ENCODE results near the gene CCDC43. TPM values are rescaled to one million over a fixed set of nuclear protein-coding genes. Genes with fewer than 3 reads are reported as not detected.

Gene CCDC43
- total RNA-seq (2021; fragmentation: NEBNext Ultra II Directional; extraction: Animal tissue kit (Norgen Biotek cat#: 25700)), result 33.2 and 38.1 TPM in 2 replicates
- 4.0 and 4.9 TPM in 2 replicates for polyA plus RNA-seq (2011; rRNA removed)
- polyA plus RNA-seq (2011; cell fraction: cytosol; rRNA removed), result 10.3 TPM
- polyA plus RNA-seq (2011; cell fraction: nucleus; rRNA removed), result 3.1 TPM
- 19.3 to 35.8 TPM (median 23.8 TPM) in 4 replicates for polyA plus RNA-seq (2012, experiment 1 of 2)
- polyA plus RNA-seq (2012, experiment 2 of 2), result 5.2 TPM
- 28.4 TPM for polyA plus RNA-seq (2013, experiment 1 of 2)
- 28.6 TPM for polyA plus RNA-seq (2013, experiment 2 of 2)
- 7.2 and 12.3 TPM in 2 replicates for polyA minus RNA-seq (2011; rRNA and poly(A)+ RNA removed)
- 9.2 TPM for polyA minus RNA-seq (2011; cell fraction: cytosol; rRNA and poly(A)+ RNA removed)
- polyA minus RNA-seq (2011; cell fraction: nucleus; rRNA and poly(A)+ RNA removed), result 13.2 TPM
- long read RNA-seq, experiment 1, transcript CCDC43-201 (5 exons, 2,082 nt), result major isoform, 9 of 34 reads
- long read RNA-seq, experiment 1, partial matches to known transcripts, result 9 of 34 reads
- long read RNA-seq, experiment 1, other reads (novel, unspliced or antisense), result 16 of 34 reads
- long read RNA-seq, experiment 2, transcript CCDC43-201 (5 exons, 2,082 nt), result major isoform, 11 of 13 reads
- long read RNA-seq, experiment 2, partial matches to known transcripts, result 0 of 13 reads
- long read RNA-seq, experiment 2, other reads (novel, unspliced or antisense), result 2 of 13 reads

DNA sequence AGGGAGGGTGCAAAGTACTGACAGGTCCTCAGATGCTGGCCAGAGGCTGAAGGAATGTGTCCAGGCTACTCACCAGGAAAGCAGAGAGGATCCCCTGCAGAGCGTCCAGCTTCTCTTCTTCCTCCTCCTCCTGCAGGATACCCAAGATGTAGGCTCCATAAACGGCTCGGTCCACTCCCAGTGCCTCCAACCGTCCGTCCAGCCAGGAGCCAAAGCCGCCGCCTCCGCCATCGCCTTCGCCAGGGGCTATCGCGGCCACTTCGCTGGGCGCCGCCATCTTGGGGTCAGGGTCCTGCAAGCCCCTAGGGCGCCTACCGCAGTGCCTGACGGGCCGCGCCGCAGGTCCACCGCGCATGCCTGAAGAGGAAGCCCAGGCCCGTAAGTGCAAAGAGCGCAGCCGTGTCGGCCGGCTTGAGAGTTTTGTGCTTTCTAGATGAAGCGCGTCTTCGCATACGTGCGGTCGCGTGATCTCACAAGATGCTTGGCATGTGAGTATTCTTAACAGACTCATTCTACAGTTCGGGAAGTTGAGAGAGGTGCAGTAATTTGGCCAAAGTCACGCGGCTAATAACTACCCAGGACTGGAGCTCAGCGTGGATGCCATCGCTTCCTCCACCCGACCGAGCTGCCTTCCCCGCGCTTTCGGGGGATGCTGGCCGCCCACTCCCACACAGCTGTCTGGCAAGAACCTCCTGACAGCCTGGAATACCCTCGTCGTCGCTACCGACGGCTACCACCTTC is at the start of gene CCDC43:
Gene CCDC43 (minus strand): TSS at position 300 of the 741 bp plus-strand sequence. CDS start 23 bp downstream, at position 277.
- peaks cover 8% of the 10 kb centered on the region for H3K23me2 ChIP-seq (ENCODE audit: low read depth, low read length)
- no peaks in the 10 kb centered on the region for H3K9me3 ChIP-seq (ENCODE audit: insufficient read depth in 2 of 2, low read depth in 1 of 2, low read length in 1 of 2)
- no peak within 1 kb of the TSS for H3K23ac ChIP-seq (ENCODE audit: insufficient read length)
- H3K27me3 ChIP-seq (replicated peaks in 1 of 4; ENCODE audit: control insufficient read depth in 3 of 4, extremely low read depth in 1 of 4, insufficient read depth in 3 of 4, low read length in 3 of 4), result no peaks in the 10 kb centered on the region
- peak within 1 kb of the TSS; percentile 97 to 100 (median 98) for H3K4me3 ChIP-seq (ENCODE audit: extremely low read depth in 1 of 4, insufficient read depth in 2 of 4, low read depth in 3 of 4, low read length in 4 of 4)
- no peak within 1 kb of the TSS for H2BK120ac ChIP-seq (replicated peaks; ENCODE audit: low read depth, low read length)
- H3K36me3 ChIP-seq (ENCODE audit: control insufficient read depth in 2 of 4, insufficient read depth in 4 of 4, low read length in 3 of 4), result no peaks in the 10 kb centered on the region; a peak in 2 of 8 replicates
- H3K18ac ChIP-seq (ENCODE audit: extremely low read depth, low read length), result peak within 1 kb of the TSS; percentile 96
- no peak within 1 kb of the TSS for H3K14ac ChIP-seq (ENCODE audit: insufficient read length)
- H3K4me2 ChIP-seq (ENCODE audit: insufficient read depth in 1 of 2, low read depth in 2 of 2, low read length in 2 of 2), result peak within 1 kb of the TSS; percentile 84 to 95
- CTCF ChIA-PET (ENCODE audit: partially characterized antibody), result interaction anchor here (0.9 to 2.7 kb wide), 6 partner anchors 7 to 328 kb away, joined by 3 to 13 read pairs (median 4); no protein-coding TSS in a partner anchor
- peak within 1 kb of the TSS; percentile 94 for H3K4ac ChIP-seq (replicated peaks; ENCODE audit: insufficient read length, low read depth, low read length)
- peak within 1 kb of the TSS; percentile 83; the same call in 1 of the 2 replicates for H2BK15ac ChIP-seq (ENCODE audit: low read length)
- peaks cover 0 to 21% of the 10 kb centered on the region in 2 experiments; a peak in 2 of 4 replicates for H3K79me2 ChIP-seq (ENCODE audit: control insufficient read depth in 1 of 2, insufficient read depth in 2 of 2, low read length in 2 of 2)
- H2BK20ac ChIP-seq (ENCODE audit: low read length), result no peak within 1 kb of the TSS
- H4K8ac ChIP-seq (ENCODE audit: extremely low read depth, insufficient read depth, low read length), result peak within 1 kb of the TSS; percentile 98
- H3K79me1 ChIP-seq (ENCODE audit: low read depth, low read length), result no peaks in the 10 kb centered on the region
- 1% methylated on average over 51 of the region's 51 CpGs; no CpG with 5 or more reads in 1 of the 2 experiments for WGBS, 2 experiments (ENCODE audit: extremely low coverage in 1 of 2, insufficient coverage in 1 of 2, insufficient read length in 1 of 2, insufficient replicate concordance in 2 of 2, low coverage in 1 of 2, low lambda C conversion rate in 2 of 2, missing lambda C conversion rate in 1 of 2)
- POLR2A ChIA-PET (ENCODE audit: partially characterized antibody), result interaction anchor here (0.7 to 3.7 kb wide), 15 partner anchors 9 to 186 kb away, joined by 3 to 13 read pairs (median 4); partner anchors contain the start of genes DBF4B, GPATCH8 and MEIOC
- DNase-seq (ENCODE audit: low read depth in 1 of 2, low spot score in 2 of 2), result peak; percentile 75 to 97
- peak within 1 kb of the TSS; percentile 36 for H3K56ac ChIP-seq (replicated peaks; ENCODE audit: insufficient read length, low read depth, low read length)
- peak within 1 kb of the TSS; percentile 88 for H2BK5ac ChIP-seq (ENCODE audit: low read depth, low read length)
- H2AK5ac ChIP-seq (ENCODE audit: low read depth, low read length), result no peak within 1 kb of the TSS
- peak within 1 kb of the TSS; percentile 97 for H2BK12ac ChIP-seq (ENCODE audit: low read depth, low read length)
- H3K4me1 ChIP-seq (replicated peaks in 1 of 4; ENCODE audit: control insufficient read depth in 3 of 4, insufficient read depth in 4 of 4, low read length in 3 of 4), result no peaks in the 10 kb centered on the region; a peak in 1 of 7 replicates
- no peak for FAIRE-seq
- H4K91ac ChIP-seq (replicated peaks; ENCODE audit: insufficient read length, low read length), result peak within 1 kb of the TSS; percentile 45
- H4K5ac ChIP-seq (ENCODE audit: insufficient read length, low read depth, low read length), result peak within 1 kb of the TSS; percentile 31
- H2AFZ ChIP-seq (ENCODE audit: low read length), result peak within 1 kb of the TSS; percentile 98
- H4K20me1 ChIP-seq (replicated peaks in 1 of 2; ENCODE audit: control insufficient read depth in 1 of 2, insufficient read depth in 2 of 2, low read length in 2 of 2), result no peaks in the 10 kb centered on the region
- peak within 1 kb of the TSS; percentile 74 to 98 (median 92) for H3K9ac ChIP-seq (replicated peaks in 1 of 4; ENCODE audit: extremely low read depth in 1 of 4, low read depth in 3 of 4, low read length in 3 of 4)
- H3K27ac ChIP-seq (ENCODE audit: low read depth, low read length), result peak within 1 kb of the TSS; percentile 92
- TF ChIP-seq EZH2 (IDR thresholded peaks at IDR 0.05; ENCODE audit: low read depth, low read length, severe bottlenecking) (no peak), PHF8 (conservative IDR thresholded peaks at IDR 0.05; ENCODE audit: low read depth, low read length) (peak; percentile 97), POLR2AphosphoS5 (IDR thresholded peaks at IDR 0.05; ENCODE audit: low read depth, low read length) (peak; percentile 92), RXRA (IDR thresholded peaks at IDR 0.05; ENCODE audit: insufficient read depth, low read depth, low read length) (no peak), JUND (IDR thresholded peaks at IDR 0.05; ENCODE audit: low read length) (no peak; the same call in 1 of the 2 replicates), KDM5A (IDR thresholded peaks at IDR 0.05; ENCODE audit: low read length) (peak; percentile 97), YY1 (IDR thresholded peaks at IDR 0.05; ENCODE audit: low read depth, low read length) (peak; percentile 99), CTBP2 (IDR thresholded peaks at IDR 0.05; ENCODE audit: borderline replicate concordance, insufficient read depth, insufficient read length, low read length) (no peak)
